Activated CD4-positive, alpha-beta T cell treated with anti-CD3 and anti-CD28 coated beads for 36 hours (primary cell): ENCODE measurements around the gene PALLD. TPM values are rescaled to one million over a fixed set of nuclear protein-coding genes. Genes with fewer than 3 reads are reported as not detected.
A peak's percentile ranks its signal among the peaks of the same experiment; 100 is the strongest.

Source experiments
- ATAC-seq: fragments of 200-7000 bp; cut with Tn5 transposase; one replicate; pipeline ENCODE4 v1.10.0; 2021; ENCODE audit warnings: mild to moderate bottlenecking, moderate library complexity
- CTCF ChIA-PET: fragments of 350-600 bp; sonication (Branson Sonifier 250); formaldehyde crosslinking; loops from one replicate; lab custom pipeline; 2021; ENCODE audit warnings: antibody characterized with exemption; lab: Charles Lee
- POLR2A ChIA-PET: fragments of 350-600 bp; sonication (Branson Sonifier 250); formaldehyde crosslinking; loops from one replicate; lab custom pipeline; 2021; ENCODE audit warnings: antibody characterized with exemption, inconsistent platforms; lab: Charles Lee
- DNase-seq: peaks from one replicate; pipeline ENCODE4 v3.0.0-alpha.2; 2020
- H3K27ac Mint-ChIP-seq: one replicate; pipeline ENCODE4 v1.8.0; 2021; ENCODE audit warnings: mixed read lengths
- H3K27me3 Mint-ChIP-seq: one replicate; pipeline ENCODE4 v1.8.0; 2021; ENCODE audit warnings: mixed read lengths
- H3K36me3 Mint-ChIP-seq: one replicate; pipeline ENCODE4 v1.8.0; 2021; ENCODE audit warnings: low read depth, mixed read lengths
- H3K4me1 Mint-ChIP-seq: one replicate; pipeline ENCODE4 v1.8.0; 2021; ENCODE audit warnings: mixed read lengths
- H3K4me3 Mint-ChIP-seq: one replicate; pipeline ENCODE4 v1.8.0; 2021; ENCODE audit warnings: mild to moderate bottlenecking, moderate library complexity, mixed read lengths
- H3K9me3 Mint-ChIP-seq: one replicate; pipeline ENCODE4 v1.8.0; 2021; ENCODE audit warnings: low read depth, mixed read lengths
- intact Hi-C, 2 experiments: fragments of 100-400 bp; cut with DNase I in 1 of 2; cut with micrococcal nuclease in 1 of 2; formaldehyde crosslinking; loops; one replicate each; pipeline versions ENCODE4 v1.14.2 to v1.15.1; 2022 to 2024; cut with DNase I, micrococcal nuclease
- total RNA-seq, 2 experiments: library from RNA; stranded (reverse); gene quantifications; one replicate each; pipeline ENCODE4 v1.2.3, GENCODE V29; 2021

The PALLD gene
- total RNA-seq, 2 experiments from 2014 or later: 9.5 to 11.0 TPM

DNA sequence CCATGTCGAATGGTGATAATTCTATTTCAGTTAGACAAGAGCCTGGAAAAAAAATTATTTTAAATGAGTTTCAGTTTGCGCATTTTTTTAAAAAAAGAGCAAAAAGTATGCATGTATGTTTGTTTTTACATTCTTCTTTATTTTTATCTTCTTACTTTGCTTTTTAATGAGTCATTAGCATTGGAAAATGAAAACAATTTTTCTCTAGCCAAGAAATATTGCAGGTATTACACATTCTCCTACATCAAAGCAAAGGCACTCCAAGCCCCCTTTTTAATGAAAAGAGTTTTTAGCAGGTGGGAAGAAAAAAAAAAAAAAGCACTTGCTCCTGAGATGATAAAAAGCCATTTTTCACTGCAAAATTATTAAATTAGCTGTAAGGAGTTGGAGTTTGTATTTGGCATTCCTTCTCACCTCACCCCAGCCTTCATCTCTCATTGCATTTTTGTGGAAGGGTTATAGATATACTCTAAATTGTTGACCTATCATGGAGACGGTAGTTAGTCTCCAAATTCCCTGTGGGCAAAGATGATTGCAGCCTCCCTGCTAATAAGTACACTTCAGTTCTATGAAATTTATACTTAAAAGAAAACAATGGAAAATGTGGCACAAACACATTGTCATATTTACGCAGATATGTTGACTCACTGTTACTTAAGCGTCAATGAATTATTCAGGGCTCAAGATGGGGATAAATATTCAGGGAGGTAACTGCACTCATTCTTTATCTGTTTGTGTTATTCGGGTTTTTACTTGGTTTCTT lies 43.8 kb downstream of the PALLD start:
- H3K4me1 Mint-ChIP-seq: peaks cover 11% of the 10 kb centered on the region
- H3K9me3 Mint-ChIP-seq: no peaks in the 10 kb centered on the region
- DNase-seq (no peak), ATAC-seq (peak; percentile 22)
- no peak overlapping the region for H3K4me3 Mint-ChIP-seq
- CTCF ChIA-PET: interaction anchor here (2.5 kb wide), 1 partner anchor 27 kb away, joined by 9 read pairs; no protein-coding TSS in a partner anchor
- no peak overlapping the region for H3K27ac Mint-ChIP-seq
- peaks cover 9% of the 10 kb centered on the region for H3K27me3 Mint-ChIP-seq
- H3K36me3 Mint-ChIP-seq: no peaks in the 10 kb centered on the region
- intact Hi-C loops: loop anchor here in 1 of 2 experiments (1.0 kb wide), 2 partner anchors 29 to 185 kb away; no protein-coding TSS in a partner anchor
- POLR2A ChIA-PET: no interaction called here

DNA sequence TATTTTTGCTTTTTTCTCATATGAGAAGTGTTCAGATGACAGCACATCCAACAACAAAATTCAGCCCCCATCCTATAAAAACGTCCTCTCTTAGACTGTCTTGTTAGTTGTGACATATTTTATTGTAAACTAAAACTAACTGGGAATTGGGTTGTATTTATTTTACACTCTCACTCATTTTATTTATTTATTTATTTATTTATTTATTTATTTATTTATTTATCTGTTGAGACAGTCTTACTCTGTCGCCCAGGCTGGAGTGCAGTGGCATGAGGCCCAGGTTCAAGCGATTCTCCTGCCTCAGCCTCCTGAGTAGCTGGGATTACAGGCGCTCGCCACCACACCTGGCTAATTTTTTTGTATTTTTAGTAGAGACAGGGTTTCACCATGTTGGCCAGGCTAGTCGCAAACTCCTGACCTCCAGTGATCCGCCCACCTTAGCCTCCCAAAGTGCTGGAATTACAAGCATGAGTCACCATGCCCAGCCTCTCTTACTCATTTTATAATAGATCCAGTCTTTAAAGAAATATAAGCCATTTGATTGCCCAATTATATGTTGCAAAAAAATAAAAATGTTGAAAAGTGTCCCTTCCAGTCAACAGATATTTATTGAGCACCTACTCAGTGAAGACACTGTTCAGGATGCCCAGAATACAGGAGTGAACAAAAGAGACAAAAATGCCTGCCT lies 44.6 kb downstream of the PALLD start:
- no peaks in the 10 kb centered on the region for H3K36me3 Mint-ChIP-seq
- no peak for DNase-seq
- ATAC-seq: no peak
- H3K27me3 Mint-ChIP-seq: peaks cover 7% of the 10 kb centered on the region
- H3K4me1 Mint-ChIP-seq: peaks cover 11% of the 10 kb centered on the region
- ChIA-PET POLR2A (no interaction called here), CTCF (interaction anchor here (2.5 kb wide), 1 partner anchor 27 kb away, joined by 9 read pairs; no protein-coding TSS in a partner anchor)
- intact Hi-C loops: no loop called here
- no peak overlapping the region for H3K4me3 Mint-ChIP-seq
- no peak overlapping the region for H3K27ac Mint-ChIP-seq
- H3K9me3 Mint-ChIP-seq: no peaks in the 10 kb centered on the region

DNA sequence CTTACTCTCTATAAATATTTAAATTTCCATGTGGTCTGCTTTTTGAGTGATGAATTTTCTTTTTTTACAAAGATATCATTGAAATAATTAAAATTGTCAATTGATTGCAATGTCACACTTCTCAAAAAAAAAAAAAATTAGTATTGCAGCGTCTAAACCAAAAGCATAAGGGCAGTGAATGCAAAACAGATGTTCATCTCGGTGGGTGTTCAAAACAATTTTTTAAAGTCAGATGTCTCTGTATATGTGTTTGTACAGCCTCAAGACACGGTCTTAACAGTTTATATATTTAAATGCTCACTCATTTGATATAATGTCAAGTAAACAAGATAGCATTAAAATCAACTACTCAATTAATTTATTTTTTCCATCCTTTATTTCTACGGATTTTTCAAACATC lies 52.3 kb downstream of the PALLD start:
- no peak for ATAC-seq
- no peak for DNase-seq
- intact Hi-C loops: no loop called here
- Mint-ChIP-seq H3K27ac (no peak overlapping the region), H3K36me3 (no peaks in the 10 kb centered on the region), H3K4me1 (peaks cover 2% of the 10 kb centered on the region), H3K9me3 (no peaks in the 10 kb centered on the region), H3K4me3 (no peak overlapping the region), H3K27me3 (peaks cover 3% of the 10 kb centered on the region)
- ChIA-PET CTCF (no interaction called here), POLR2A (no interaction called here)

DNA sequence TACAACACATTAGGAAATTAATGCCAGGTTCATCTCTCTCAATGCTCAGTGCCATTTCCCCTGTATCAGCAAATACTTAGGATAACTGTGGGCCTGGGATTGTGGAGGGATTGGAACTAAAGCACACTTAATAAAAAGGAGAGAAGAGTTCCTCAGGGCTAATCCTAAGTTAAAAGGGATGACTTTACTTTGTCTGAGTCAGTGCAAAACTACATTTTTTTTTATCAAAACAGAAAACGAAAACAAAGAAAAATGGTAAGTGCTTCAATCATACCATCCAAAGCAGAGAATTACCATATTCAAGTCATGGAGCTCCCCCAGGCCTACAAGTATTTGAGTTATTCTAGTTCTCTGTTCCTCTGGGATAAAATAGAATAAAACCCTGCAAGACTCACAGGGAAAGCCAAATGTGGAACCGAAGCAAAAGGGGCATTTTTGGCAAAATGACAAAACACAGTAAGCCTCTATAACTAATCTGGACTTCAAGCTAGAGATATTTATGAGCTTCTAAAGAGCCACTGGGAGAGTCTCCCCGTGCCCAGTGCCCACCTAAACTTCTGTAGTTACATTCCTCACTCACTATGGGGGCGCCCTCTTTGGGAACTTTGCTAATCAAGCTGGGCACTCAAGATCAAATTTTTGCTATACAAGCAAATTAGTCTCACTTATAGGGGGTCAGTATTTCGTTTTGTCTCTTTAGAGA lies 53.4 kb downstream of the PALLD start:
- Mint-ChIP-seq H3K4me1 (peaks cover 2% of the 10 kb centered on the region), H3K27ac (no peak overlapping the region), H3K9me3 (no peaks in the 10 kb centered on the region), H3K36me3 (no peaks in the 10 kb centered on the region), H3K27me3 (peaks cover 3% of the 10 kb centered on the region), H3K4me3 (no peak overlapping the region)
- CTCF ChIA-PET: no interaction called here
- no peak for DNase-seq
- no peak for ATAC-seq
- intact Hi-C loops: loop anchor here in 1 of 2 experiments (5.0 kb wide), 1 partner anchor 38 kb away; no protein-coding TSS in a partner anchor
- POLR2A ChIA-PET: no interaction called here

DNA sequence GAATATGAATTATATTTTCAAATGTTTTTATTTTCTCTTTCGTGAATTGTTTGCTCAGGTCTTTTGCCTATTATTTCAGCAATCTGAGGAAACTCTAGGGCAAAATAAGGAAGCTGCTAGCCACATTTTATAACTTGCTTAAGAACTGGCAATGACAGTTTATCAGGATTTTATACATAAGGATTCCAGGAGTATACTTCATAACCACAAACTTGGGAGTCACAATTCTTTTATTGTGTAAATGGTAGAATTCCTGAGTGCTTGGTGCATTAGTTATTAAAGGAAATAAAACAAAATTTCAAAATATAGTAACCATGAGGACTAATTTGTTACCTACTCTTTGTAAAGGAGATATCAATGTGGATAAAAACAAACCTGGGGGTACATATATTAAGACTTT lies 54.4 kb downstream of the PALLD start:
- ChIA-PET CTCF (interaction anchor here (0.6 kb wide), 1 partner anchor 378 kb away, joined by 5 read pairs; no protein-coding TSS in a partner anchor), POLR2A (no interaction called here)
- H3K27me3 Mint-ChIP-seq: no peaks in the 10 kb centered on the region

DNA sequence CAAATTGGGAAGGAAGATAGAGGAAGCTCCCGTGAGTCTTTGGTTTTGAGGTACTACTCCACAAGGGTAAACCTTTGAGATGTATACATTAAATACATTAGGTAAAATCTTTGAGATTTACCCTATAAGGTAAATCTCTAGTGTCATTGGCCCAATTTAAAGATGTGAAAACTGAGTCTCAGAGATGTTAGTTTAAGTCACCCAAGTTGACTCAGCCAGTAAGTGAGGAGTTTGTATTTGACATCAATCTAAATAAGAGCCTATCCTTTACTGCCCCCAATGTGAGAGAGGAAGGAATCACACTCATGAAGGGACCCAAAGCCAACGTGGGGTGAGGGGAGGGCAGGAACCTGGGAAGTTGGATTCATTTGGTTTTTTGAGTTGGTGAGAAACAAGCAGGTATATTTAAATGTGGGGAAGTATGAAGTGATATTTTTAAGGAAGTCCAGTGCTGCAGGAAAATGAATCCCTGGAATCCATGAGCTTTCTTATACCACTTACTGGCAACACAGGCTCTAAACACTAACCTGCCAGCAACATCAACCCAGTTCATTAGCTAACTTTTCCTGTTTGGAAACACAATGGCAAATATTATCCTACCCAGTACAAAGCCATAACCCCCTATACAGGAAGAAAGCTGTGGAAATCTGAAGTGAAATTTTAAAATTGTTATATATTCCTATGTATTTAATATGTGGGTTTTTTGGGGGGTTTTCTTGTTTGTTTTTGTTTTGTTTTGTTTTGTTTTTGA lies 55.3 kb downstream of the PALLD start:
- CTCF ChIA-PET: interaction anchor here (0.6 to 1.1 kb wide), 3 partner anchors 9 to 192 kb away, joined by 3 read pairs; no protein-coding TSS in a partner anchor
- H3K27me3 Mint-ChIP-seq: no peaks in the 10 kb centered on the region
- peaks cover 2% of the 10 kb centered on the region for H3K4me1 Mint-ChIP-seq
- no peaks in the 10 kb centered on the region for H3K36me3 Mint-ChIP-seq
- no peak overlapping the region for H3K4me3 Mint-ChIP-seq
- intact Hi-C loops: loop anchor here (2.0 to 5.0 kb wide), 2 partner anchors 40 to 365 kb away; no protein-coding TSS in a partner anchor
- ATAC-seq (peak; percentile 74), DNase-seq (no peak)
- POLR2A ChIA-PET: interaction anchor here (0.6 kb wide), 1 partner anchor 465 kb away, joined by 3 read pairs; no protein-coding TSS in a partner anchor
- no peaks in the 10 kb centered on the region for H3K9me3 Mint-ChIP-seq
- H3K27ac Mint-ChIP-seq: no peak overlapping the region

More for the DNA sequence above, 54.4 kb downstream of the PALLD start:
- H3K4me1 Mint-ChIP-seq: peaks cover 2% of the 10 kb centered on the region
- no peaks in the 10 kb centered on the region for H3K36me3 Mint-ChIP-seq
- no peak overlapping the region for H3K4me3 Mint-ChIP-seq
- H3K27ac Mint-ChIP-seq: no peak overlapping the region
- no peaks in the 10 kb centered on the region for H3K9me3 Mint-ChIP-seq
- intact Hi-C loops: loop anchor here in 1 of 2 experiments (5.0 kb wide), 1 partner anchor 39 kb away; no protein-coding TSS in a partner anchor
- DNase-seq (no peak), ATAC-seq (no peak)

DNA sequence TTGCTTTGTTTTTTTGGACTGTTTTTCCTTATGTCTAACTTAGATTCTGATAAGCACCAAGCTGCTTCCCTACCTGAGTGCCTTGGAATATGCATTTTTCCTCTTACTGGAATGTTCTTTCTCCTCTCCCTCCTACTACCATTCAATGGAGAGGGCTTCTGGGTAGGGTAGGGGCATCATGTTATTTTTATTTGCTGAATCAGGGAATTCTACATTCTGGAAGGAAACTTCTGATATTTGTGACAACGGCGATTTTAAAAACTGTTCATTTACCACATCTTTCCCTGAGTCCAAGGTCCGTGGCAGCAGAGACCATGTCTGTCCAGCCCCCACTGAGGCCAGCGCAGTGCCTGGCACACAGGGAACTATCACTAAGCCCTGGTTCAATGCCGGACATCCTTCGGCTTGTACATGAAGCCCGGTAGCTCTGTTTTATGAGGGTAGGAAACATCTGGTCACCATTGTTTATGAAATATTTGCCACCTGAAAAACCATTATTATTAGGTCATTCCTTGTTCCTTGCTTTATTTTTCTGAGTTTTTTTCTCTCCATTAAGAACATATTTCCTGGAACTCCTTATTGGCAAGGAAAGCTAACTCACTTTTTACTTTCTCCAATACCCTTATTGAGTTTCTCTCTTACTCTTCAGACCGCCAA lies 57.0 kb downstream of the PALLD start:
- peaks cover 2% of the 10 kb centered on the region for H3K4me1 Mint-ChIP-seq
- ChIA-PET CTCF (interaction anchor here (0.6 kb wide), 1 partner anchor 86 kb away, joined by 3 read pairs; no protein-coding TSS in a partner anchor), POLR2A (no interaction called here)
- intact Hi-C loops: loop anchor here (2.0 to 5.0 kb wide), 2 partner anchors 42 to 367 kb away; no protein-coding TSS in a partner anchor
- no peak overlapping the region for H3K27ac Mint-ChIP-seq
- H3K4me3 Mint-ChIP-seq: no peak overlapping the region
- H3K36me3 Mint-ChIP-seq: no peaks in the 10 kb centered on the region
- ATAC-seq (no peak), DNase-seq (no peak)
- peaks cover 8% of the 10 kb centered on the region for H3K27me3 Mint-ChIP-seq
- H3K9me3 Mint-ChIP-seq: no peaks in the 10 kb centered on the region

DNA sequence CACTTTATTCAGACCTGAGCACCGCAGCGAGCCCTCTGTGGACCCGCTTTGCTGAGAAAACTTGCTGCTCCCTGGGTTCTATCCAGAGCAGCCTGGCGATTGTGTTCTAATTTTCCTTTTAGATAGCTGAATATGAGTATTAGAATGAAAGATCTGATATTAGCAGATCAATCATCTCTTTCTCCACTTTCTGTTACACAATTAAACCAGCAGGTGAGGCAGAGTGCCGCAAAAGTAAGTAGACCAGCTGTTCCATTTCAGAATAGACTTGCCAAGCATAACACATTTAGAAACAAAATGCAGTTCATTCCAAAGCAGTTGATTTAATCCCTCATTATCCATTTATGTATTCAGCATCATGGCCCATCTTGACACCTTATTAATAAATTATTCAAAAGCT lies 58.6 kb downstream of the PALLD start:
- POLR2A ChIA-PET: no interaction called here
- ATAC-seq: no peak
- Mint-ChIP-seq H3K4me3 (no peak overlapping the region), H3K27me3 (peaks cover 8% of the 10 kb centered on the region), H3K4me1 (no peaks in the 10 kb centered on the region), H3K36me3 (no peaks in the 10 kb centered on the region), H3K9me3 (no peaks in the 10 kb centered on the region), H3K27ac (no peak overlapping the region)
- intact Hi-C loops: no loop called here
- CTCF ChIA-PET: interaction anchor here (1.0 kb wide), 1 partner anchor 11 kb away, joined by 3 read pairs; no protein-coding TSS in a partner anchor
- DNase-seq: no peak

DNA sequence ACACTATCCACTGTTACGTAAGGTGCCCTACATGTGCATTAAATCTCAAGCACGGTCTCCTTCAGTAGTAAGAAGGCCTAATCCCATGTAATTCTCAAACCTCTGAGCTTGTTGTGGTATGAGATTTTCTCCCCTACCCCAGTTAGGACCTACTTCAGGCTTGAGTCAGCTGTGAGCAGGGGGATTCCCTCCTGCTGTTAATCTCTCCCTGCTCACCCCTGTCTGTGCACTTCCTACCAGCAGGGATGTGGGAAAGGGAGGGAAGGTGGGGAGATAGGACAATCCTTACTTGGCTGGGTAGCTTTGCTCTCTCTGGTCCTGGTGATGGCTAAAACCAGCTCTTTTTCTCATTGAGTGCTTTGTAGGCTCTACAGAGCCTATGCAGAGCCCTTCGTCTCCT lies 60.8 kb downstream of the PALLD start:
- no peak overlapping the region for H3K4me3 Mint-ChIP-seq
- no peak for ATAC-seq
- POLR2A ChIA-PET: no interaction called here

DNA sequence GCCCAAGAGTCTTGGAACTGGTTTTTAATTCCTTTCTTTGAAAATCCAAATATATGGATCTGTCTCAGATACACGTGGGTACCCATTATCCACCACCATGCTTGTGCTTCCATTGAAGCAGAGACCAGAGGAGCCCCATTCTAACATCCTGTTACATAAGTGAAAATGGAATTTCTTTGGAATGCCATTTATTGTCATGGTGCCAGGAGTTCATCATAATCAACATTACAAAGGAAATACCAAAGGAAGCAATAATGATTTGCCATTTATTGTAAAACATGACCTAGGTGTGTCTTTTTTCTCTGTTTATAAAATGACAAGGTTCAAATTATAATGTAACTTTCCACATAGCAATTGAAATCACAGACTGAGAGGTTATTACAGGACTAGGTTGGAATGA lies 61.7 kb downstream of the PALLD start:
- H3K27ac Mint-ChIP-seq: no peak overlapping the region
- ChIA-PET POLR2A (no interaction called here), CTCF (no interaction called here)
- no peak for ATAC-seq
- H3K27me3 Mint-ChIP-seq: peaks cover 13% of the 10 kb centered on the region
- intact Hi-C loops: no loop called here
- H3K36me3 Mint-ChIP-seq: no peaks in the 10 kb centered on the region
- H3K4me3 Mint-ChIP-seq: no peak overlapping the region
- H3K4me1 Mint-ChIP-seq: no peaks in the 10 kb centered on the region
- H3K9me3 Mint-ChIP-seq: no peaks in the 10 kb centered on the region
- DNase-seq: no peak

More for the DNA sequence above, 60.8 kb downstream of the PALLD start:
- no peak for DNase-seq
- no peaks in the 10 kb centered on the region for H3K36me3 Mint-ChIP-seq
- H3K27me3 Mint-ChIP-seq: peaks cover 8% of the 10 kb centered on the region
- intact Hi-C loops: no loop called here
- no peaks in the 10 kb centered on the region for H3K4me1 Mint-ChIP-seq
- H3K27ac Mint-ChIP-seq: no peak overlapping the region
- H3K9me3 Mint-ChIP-seq: no peaks in the 10 kb centered on the region
- CTCF ChIA-PET: no interaction called here
